Measurements from ENCODE around the gene CCDC6.
"Not testable (repeated sequence)": the region's sequence is repeated elsewhere in the genome, so short reads cannot be mapped to it uniquely, and the experiment has no call there.

The CCDC6 gene

DNA sequence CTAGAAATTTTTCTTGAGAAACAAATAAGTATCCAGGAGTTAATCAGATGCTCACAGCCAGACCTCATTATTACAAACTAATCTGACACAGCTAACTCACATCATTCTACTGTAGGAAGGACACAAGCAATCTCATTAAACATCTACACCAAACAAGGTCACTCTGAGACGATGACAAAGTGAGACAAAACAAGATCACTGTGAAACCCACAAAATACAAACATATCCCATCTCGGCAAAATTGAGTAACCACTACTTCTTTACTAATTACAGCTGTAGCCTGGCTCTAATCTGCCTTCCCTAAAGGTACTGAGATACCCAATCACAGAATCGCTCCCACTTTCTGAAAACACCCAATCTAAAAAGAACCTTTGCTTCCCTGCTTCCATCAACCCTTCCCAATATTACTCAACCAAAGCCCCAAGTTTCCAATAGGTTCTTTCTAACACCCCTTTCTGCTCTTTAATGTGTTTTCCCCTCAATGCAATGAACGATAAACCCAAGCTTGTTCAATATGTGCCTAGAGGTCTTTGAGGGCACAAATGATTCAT lies 26.9 kb downstream of the CCDC6 start:
- no peak for DNase-seq

- no peak for DNase-seq
Observed at GRCh38 chr10:59878915-59879314, 27.4 kb downstream of the CCDC6 start.

GRCh38 chr10:59878289-59878688 lies 28.1 kb downstream of the CCDC6 start:
- DNase-seq: no peak

DNA sequence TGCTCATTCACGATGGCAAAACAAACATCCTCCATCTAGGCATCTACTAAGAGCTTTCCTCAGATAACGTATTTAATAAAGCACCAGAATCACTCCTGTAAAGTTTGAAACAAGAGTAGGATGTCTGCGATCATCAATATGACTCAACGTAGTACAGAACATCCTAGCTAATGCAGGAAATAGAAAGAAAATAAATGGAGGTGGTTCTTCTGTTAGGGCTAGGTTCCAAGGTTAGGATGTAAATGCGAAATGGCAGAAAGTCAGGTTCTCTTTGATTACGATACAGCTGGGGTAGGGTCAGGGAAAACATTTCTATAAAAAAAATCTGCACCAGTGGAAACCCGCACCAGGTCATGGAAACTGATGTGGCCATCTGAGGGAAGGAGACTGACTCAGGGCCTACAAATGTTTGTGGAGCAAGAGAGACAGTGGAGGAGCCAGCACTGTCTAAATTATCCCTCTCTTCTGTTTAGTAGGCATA lies 29.1 kb downstream of the CCDC6 start:
- no peak for DNase-seq

GRCh38 chr10:59876695-59877094 lies 29.7 kb downstream of the CCDC6 start:
- no peak for DNase-seq

DNA sequence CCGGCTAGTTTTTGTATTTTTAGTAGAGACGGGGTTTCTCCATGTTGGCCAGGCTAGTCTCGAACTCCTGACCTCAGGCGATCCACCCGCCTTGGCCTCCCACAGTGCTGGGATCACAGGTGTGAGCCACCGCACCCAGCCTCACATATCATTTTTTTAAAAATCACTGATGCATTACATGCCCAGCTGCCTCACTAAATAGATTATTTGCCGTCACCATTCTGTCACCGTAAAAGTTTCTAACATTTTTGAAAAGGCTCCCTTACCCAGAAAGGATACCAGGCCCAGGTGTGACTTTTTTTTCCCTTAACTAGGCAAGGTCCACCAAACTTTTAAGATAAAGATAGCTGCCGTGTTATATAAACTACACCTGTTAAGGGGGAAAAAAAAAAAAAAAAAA lies 30.1 kb downstream of the CCDC6 start:
- DNase-seq: not testable (repeated sequence)

- no peak for DNase-seq
Observed at GRCh38 chr10:59873896-59874295, 32.5 kb downstream of the CCDC6 start.

DNA sequence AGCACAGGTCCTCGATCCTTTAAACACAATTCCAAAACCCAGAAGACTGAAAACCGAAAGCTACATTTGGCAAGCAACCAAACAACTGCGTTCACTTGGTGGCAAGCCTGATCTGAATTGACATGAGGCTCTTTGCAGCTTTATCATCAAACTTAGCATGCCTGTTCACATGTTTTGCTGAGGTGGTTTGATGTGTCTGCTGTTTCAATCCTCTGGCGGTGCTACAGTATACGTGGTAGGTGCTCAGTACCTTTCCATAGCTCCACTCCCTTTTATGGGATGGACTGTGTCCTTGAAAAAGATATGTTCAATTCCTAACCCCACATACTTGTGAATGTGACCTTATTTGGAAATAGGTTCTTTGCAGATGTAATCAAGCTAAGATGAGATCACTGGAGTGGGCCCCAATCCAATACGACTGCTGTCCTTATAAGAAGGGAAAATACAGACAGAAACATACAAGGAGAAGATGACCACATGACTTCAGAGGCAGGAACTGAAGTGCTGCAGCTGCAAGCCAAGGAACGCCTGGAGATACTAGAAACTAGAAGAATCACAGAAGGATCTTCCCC lies 33.4 kb downstream of the CCDC6 start:
- DNase-seq: no peak

GRCh38 chr10:59870152-59870551 lies 36.2 kb downstream of the CCDC6 start:
- DNase-seq: no peak

GRCh38 chr10:59869594-59869940 lies 36.8 kb downstream of the CCDC6 start:
- no peak for DNase-seq

GRCh38 chr10:59868696-59869593 lies 37.4 kb downstream of the CCDC6 start:
- no peak for DNase-seq

- no peak for DNase-seq
Observed at GRCh38 chr10:59867590-59867989, 38.8 kb downstream of the CCDC6 start.

- no peak for DNase-seq
Observed at GRCh38 chr10:59865101-59865500, 41.3 kb downstream of the CCDC6 start.

GRCh38 chr10:59864141-59864962 lies 42.0 kb downstream of the CCDC6 start:
- DNase-seq: no peak

DNA sequence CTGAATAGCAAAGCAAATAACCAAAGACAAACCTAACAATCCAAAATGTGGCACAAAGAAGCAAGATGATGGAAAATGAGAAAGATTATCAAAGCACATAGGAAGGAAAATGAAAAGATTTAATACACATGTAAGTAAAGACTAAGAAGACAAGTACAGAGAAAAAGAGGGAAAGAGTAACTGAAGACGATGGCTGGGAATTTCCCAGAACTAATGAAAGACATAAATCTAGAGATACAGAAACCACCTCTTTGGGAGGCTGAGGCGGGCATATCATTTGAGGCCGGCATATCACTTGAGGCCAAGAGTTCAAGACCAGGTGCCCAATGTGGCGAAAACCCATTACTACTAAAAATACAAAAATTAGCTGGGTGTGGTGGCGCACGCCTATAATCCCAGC lies 46.8 kb downstream of the CCDC6 start:
- DNase-seq: no peak

- no peak for DNase-seq
Observed at GRCh38 chr10:59857921-59858320, 48.4 kb downstream of the CCDC6 start.

- no peak for DNase-seq
Observed at GRCh38 chr10:59857049-59857448, 49.3 kb downstream of the CCDC6 start.

- no peak for DNase-seq
Observed at GRCh38 chr10:59856104-59856503, 50.3 kb downstream of the CCDC6 start.

DNA sequence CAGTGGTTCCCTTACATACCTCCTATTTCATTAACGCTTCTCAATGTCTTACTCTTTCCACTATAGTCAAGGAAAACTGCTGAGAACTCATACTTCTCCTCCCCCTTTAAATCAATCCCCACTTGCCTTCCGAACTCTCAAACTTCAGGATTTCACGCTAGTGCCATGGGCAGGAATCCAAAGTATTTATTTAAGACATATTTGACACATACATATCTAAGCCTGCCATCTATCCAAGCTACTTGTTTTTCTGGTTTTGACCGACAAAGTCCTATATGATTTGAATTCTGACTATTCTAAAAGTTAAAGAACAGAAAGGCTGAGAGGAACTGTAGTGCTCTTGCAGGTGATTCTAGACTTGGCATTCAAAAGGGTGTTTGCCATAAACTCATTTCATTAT lies 51.8 kb downstream of the CCDC6 start:
- no peak for DNase-seq

GRCh38 chr10:59852670-59853069 lies 53.7 kb downstream of the CCDC6 start:
- no peak for DNase-seq

- DNase-seq: no peak
Observed at GRCh38 chr10:59851864-59852263, 54.5 kb downstream of the CCDC6 start.

DNA sequence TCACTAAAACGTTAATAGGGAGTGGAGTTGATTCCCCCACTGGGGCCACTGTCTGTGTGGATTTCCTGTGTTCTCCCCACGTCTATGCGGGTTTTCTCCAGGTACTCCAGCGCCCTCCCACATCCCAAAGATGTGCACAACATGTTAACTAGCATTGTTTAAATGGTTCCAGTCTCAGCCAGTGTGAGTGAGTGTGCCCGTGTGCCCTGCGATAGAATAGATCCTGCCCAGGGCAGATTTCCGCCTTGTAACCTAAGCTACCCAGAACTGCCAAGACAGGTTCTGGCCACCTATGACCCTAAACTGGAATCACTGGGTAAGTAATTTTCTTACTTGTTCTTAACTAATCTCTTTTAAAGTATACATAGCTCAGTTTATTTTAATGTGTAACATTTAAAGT lies 58.5 kb downstream of the CCDC6 start:
- no peak for DNase-seq

DNA sequence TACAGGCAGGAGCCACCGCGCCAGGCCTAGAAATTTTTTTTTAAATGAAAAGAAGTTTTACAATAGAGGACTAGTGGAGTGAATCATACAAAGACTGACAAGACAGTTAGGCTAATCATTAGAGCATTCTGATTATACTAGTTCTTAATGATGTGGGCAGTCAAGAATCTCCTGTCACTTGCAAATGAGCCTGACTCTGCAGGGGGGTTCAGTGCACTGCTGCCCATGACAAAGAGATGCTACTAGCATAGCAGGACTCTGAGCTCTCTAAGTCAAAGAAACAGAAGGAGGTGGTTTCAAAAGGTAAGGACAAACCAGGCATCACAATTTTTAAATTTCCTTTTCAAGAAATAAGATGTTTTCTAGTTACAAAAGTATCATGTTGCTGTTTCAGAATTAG lies 59.0 kb downstream of the CCDC6 start:
- DNase-seq: peak; percentile 45
